HL-60/S4 (cell line): ENCODE data around the gene PRXL2A.

Source experiments
- in situ Hi-C: fragments of 300-500 bp; cut with MboI; formaldehyde crosslinking; loops from 2 replicates; pipeline ENCODE4 v1.14.3; 2022; ENCODE audit warnings: low sequenced_read_pairs

The PRXL2A gene

GRCh38 chr10:80459047-80459865 lies 50.9 kb downstream of the PRXL2A start:
- in situ Hi-C loops: loop anchor here (5.0 kb wide), 1 partner anchor 33 kb away; no protein-coding TSS in a partner anchor

DNA sequence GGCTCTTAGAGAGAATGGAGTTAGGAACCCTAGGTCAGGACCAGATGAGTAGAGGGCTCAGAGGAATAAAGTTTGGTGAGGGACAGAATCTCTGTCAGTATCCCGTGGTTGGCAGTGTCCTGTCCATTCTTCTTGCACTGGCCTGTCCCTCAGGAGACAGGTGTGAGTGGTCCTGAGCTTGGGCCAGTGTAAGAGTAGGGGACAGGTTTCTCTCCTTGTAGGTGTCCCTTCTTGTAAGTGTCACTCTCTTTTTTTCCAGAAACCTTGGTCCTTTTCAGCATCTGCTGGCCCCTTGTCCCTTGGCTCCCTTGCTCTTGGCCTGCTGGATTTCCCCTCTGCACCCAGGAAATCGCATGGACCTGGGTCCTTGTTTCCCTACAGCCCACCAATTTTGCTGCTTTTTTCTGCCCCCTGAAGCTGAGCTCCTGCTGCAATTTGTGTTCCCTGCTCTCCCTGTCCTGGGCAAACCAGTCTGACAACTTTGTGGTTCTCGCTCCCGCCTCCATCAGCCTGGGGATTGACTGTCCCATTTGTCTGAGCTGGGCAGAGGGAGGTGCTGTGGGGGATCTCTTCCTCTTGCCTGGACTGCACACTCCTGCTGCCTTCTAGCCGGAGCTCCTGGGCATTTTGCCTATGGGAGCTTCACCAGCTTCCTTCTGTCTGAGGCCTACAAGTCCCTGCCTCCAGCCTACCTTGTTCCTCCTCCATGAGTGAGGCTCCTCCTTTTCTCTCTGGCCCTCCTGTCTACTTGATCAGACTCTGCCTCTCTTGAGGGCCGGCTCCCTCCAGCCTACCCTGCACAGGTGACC lies 52.3 kb downstream of the PRXL2A start:
- in situ Hi-C loops: no loop called here

DNA sequence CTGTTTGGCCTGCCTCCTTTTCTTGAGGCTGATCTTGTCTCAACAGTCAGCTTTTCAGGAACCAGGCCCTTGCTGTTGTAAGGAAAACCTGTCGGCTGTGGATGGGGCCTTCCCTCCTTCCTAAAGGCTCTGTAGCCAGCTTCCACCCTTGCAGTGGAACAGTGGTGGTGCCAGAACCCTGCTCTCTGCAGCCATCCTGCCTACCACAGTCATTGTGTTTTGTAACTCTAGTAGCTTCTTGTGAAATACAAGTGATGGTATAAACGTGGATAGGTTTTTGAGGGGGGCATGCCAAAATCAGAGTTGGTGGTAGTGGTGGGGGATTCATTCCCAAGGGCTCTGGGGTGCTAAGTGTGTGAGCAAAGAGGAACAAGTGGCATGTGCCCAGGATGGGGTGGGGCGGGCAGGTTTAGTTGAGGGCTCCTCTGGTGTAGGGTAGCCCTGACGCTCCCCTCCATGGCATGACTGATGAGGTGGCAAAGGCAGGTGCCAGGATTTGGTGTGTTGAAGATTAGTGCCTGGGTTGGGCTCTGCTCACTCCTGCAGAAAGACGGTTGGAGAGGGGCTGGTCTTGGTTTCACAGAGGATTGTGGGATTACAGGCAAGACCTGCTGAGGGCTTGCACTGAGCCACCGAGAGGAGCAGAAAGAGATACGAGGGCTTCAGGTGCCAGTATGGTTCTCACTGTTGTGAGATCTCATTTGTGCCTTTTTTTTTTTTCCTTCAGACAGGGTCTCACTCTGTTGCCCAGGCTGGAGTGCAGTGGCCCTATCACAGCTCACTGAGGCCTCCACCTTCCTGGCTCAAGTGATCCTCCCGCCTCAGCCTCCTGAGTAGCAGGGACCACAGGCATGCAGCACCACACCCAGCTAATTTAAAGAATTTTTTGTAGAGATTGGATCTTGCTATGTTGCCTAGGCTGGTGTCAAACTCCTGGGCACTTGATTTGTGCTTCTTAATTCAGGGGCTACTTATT lies 53.1 kb downstream of the PRXL2A start:
- in situ Hi-C loops: no loop called here

DNA sequence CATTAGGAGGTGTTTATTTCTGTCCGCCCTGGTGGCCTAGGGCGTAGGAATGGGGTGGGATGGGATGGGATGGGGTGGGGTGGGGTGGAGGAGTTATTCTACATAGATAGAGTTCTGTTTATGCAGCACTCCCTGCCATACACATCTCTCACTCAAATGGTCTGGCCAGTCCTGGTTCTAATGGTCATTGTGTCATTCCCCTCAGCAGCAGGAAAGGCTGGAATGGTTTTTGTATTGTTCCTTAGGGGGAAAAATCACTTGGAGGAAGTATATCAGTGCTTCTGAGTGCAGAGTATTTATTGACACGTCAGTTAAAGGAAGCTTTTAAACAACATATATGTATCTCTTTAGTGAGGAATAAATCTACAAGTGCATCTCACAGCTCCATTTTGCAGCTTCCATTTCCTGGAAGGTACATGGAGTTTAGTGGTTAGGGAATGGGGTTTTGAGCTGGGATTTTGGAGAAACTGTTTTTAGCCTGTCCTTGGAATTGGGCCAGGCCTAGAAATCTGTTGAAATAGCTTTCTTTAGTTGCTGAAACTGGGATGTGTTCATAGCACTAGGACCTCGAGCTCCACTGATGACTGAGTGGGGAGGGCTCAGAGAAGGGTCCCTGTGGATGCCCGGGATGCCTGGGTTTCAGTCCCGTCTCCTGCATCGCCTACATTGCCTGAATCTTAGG lies 54.1 kb downstream of the PRXL2A start:
- in situ Hi-C loops: no loop called here

DNA sequence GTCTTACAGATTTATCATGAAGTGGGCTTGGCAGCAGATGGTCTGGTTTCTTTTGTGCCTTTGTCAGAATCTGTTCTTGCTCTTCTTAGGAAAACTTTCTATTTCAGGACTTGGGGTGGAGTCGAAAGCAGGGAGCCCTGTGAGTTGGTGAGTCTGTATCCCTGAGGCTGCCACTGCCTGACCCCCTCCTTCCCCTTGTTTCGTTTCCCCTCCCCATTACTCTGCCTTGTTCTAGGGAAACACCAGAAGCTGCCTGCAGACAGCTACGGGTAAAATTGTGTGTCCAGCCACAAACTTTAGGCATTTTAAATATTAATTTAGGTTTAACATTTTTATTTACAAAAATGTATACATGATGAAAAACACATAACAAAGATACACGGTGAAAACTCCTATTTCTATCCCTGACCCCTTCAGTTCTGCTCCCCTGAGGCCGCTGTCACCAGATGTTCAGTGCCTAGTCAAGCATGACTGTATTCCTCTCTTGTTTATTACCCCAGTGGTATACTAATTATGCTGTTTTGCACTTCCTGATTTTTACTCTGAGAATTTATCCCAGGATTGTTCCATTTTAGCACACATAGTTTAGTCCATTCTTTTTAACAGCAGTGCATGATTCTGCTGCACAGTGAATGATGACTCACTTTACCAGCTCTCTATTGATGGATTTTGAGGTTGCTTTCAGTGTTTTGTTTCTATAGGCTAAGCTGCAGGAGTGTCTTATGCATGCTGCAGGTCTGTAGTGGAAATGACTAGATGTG lies 54.8 kb downstream of the PRXL2A start:
- in situ Hi-C loops: no loop called here

GRCh38 chr10:80463868-80464267 lies 55.5 kb downstream of the PRXL2A start:
- in situ Hi-C loops: no loop called here

- in situ Hi-C loops: no loop called here
Measured at GRCh38 chr10:80464557-80465450, 56.5 kb downstream of the PRXL2A start.

GRCh38 chr10:80465451-80465835 lies 57.1 kb downstream of the PRXL2A start:
- in situ Hi-C loops: no loop called here

GRCh38 chr10:80465839-80466590 lies 57.7 kb downstream of the PRXL2A start:
- in situ Hi-C loops: no loop called here

- in situ Hi-C loops: no loop called here
Measured at GRCh38 chr10:80466724-80467326, 58.5 kb downstream of the PRXL2A start.

- in situ Hi-C loops: no loop called here
Measured at GRCh38 chr10:80468002-80468401, 59.7 kb downstream of the PRXL2A start.

GRCh38 chr10:80468806-80469421 lies 60.6 kb downstream of the PRXL2A start:
- in situ Hi-C loops: no loop called here

GRCh38 chr10:80470266-80470665 lies 61.9 kb downstream of the PRXL2A start:
- in situ Hi-C loops: no loop called here

- in situ Hi-C loops: no loop called here
Measured at GRCh38 chr10:80471001-80471400, 62.6 kb downstream of the PRXL2A start.

GRCh38 chr10:80471715-80472233 lies 63.4 kb downstream of the PRXL2A start:
- in situ Hi-C loops: no loop called here

DNA sequence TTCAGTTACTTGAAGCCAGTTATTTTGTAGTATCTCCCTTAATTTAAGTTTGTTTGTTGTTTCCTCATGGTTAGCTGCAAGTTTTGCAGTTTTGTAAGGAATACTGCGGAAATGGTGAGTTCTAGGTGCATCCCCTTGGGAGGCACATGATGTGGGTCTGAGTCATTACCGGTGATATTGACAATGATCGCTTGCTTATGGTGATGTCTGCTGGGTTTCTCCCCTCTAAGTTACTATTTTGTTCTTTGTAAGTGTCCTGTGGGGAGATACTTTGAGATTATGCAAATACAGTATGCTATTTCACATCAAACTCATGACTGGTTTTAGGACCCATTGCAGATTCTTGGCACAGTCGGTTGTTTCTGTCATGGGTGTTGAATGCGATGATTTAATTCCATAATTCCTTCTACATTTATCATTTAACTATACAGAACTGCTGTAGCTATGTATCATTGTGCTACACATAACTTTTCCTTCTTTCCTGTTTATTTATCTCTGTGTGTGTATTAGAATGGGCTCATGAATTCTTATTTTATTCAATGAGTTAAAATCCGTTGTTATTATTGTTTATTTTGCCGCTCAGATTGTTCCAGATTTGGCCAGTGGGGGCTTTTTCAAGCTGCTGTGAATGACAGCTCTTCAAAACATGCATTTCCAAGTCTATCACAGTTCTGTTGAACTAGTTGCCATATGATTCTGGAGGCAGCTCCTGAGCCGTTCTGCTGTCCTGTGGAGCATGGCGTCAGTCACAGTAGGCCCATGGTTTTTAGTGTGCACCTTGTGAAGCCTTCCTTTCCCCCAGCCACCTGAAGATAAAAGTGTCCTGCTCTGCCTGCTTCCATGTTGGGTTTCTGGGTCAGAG lies 64.1 kb downstream of the PRXL2A start:
- in situ Hi-C loops: no loop called here
